ENCODE data around the gene FA2H.
A peak's percentile ranks its signal among the peaks of the same experiment; 100 is the strongest.
"Not testable (repeated sequence)": the region's sequence is repeated elsewhere in the genome, so short reads cannot be mapped to it uniquely, and the experiment has no call there.

Gene FA2H

GRCh38 chr16:74774223-74775139, at the start of gene FA2H:
Gene FA2H (minus strand): TSS chr16:74774820. CDS start chr16:74774755, 65 bp downstream.
- peak; percentile 19 for DNase-seq

GRCh38 chr16:74817851-74818250, 43.2 kb upstream of the FA2H start:
- no peak for DNase-seq

GRCh38 chr16:74813109-74813641, 38.6 kb upstream of the FA2H start:
- peak; percentile 8 for DNase-seq

GRCh38 chr16:74811911-74812310, 37.3 kb upstream of the FA2H start:
- no peak for DNase-seq

GRCh38 chr16:74811216-74811615, 36.6 kb upstream of the FA2H start:
- not testable (repeated sequence) for DNase-seq

GRCh38 chr16:74807052-74807646, 32.5 kb upstream of the FA2H start:
- DNase-seq = no peak

- no peak for DNase-seq
Observed at GRCh38 chr16:74800216-74800871, 25.7 kb upstream of the FA2H start.

- DNase-seq = no peak
Observed at GRCh38 chr16:74797414-74797813, 22.8 kb upstream of the FA2H start.

- no peak for DNase-seq
Observed at GRCh38 chr16:74795104-74795503, 20.5 kb upstream of the FA2H start.

GRCh38 chr16:74794668-74795067, 20.0 kb upstream of the FA2H start:
- DNase-seq = no peak

- no peak for DNase-seq
Observed at GRCh38 chr16:74793571-74793970, 19.0 kb upstream of the FA2H start.

GRCh38 chr16:74792225-74792624, 17.6 kb upstream of the FA2H start:
- DNase-seq = no peak

- not testable (repeated sequence) for DNase-seq
Observed at GRCh38 chr16:74791749-74792148, 17.1 kb upstream of the FA2H start.

GRCh38 chr16:74788108-74788507, 13.5 kb upstream of the FA2H start:
- no peak for DNase-seq

- DNase-seq = no peak
Observed at GRCh38 chr16:74785031-74785430, 10.4 kb upstream of the FA2H start.

GRCh38 chr16:74778646-74779045, 4.0 kb upstream of the FA2H start:
- no peak for DNase-seq

- DNase-seq = no peak
Observed at GRCh38 chr16:74776926-74777325, 2.3 kb upstream of the FA2H start.

GRCh38 chr16:74775255-74775654, 635 bp upstream of the FA2H start:
- DNase-seq = no peak

- DNase-seq = no peak
Observed at GRCh38 chr16:74773446-74774222, 986 bp downstream of the FA2H start.

- DNase-seq = no peak
Observed at GRCh38 chr16:74771656-74772315, 2.8 kb downstream of the FA2H start.

- no peak for DNase-seq
Observed at GRCh38 chr16:74770831-74771526, 3.6 kb downstream of the FA2H start.
